ENCODE data around the gene SMARCAL1. TPM values are rescaled to one million over a fixed set of nuclear protein-coding genes. Genes with fewer than 3 reads are reported as not detected.

Gene SMARCAL1
- total and polyA plus RNA-seq, 2 of the 13 experiments (the other 11 are each of a cell fraction or from before 2014, with no cell fraction given) = 12.7 to 21.3 TPM

DNA sequence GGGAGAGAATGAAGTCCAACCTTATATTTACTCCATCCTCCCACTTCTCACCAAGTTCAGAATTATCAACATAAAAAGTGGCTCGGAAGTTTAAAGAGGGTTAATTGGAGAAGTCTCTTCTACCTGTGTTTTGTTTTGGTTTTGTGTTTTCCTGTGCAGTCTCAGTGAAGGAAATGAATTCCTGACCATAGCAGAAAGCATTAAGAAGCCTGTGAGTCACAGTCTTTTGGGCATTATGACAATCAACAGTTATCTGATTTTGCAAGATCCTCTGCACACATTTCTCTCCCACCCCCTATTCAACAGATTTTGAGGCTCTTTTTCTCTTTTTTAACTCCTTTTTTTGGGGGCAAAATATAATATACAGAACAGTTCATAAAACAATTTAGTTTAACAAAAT, 77.8 kb downstream of the SMARCAL1 start:
- no peak overlapping the region for H2AFZ ChIP-seq (ENCODE audit: low read length)
- in situ Hi-C loops (cut with HindIII; ENCODE audit: extremely low pct_ligation_motif_present, low pct_unique_long_range_greater_than_20kb) = no loop called here
- POLR2A ChIA-PET = no interaction called here
- no peak for ATAC-seq
- WGBS (ENCODE audit: low lambda C conversion rate) = 27% methylated on average over 1 of the region's 1 CpG
- no peaks in the 10 kb centered on the region for H3K9me3 ChIP-seq (ENCODE audit: low read length)
- no peak overlapping the region for H3K9ac ChIP-seq (ENCODE audit: insufficient read depth, low read depth, low read length)
- CTCF ChIA-PET (ENCODE audit: low intra/inter-chr PET ratio, low total read pairs) = no interaction called here
- no peaks in the 10 kb centered on the region for H3K36me3 ChIP-seq (replicated peaks in 1 of 2; ENCODE audit: control insufficient read depth in 1 of 2, insufficient read depth in 2 of 2, low read length in 2 of 2)
- peaks cover 15% of the 10 kb centered on the region for H3K4me1 ChIP-seq (ENCODE audit: insufficient read depth, low read length)
- intact Hi-C loops (cut with micrococcal nuclease; ENCODE audit: unreplicated experiment) = no loop called here
- no peak overlapping the region for H3K4me3 ChIP-seq (replicated peaks in 1 of 3; ENCODE audit: insufficient read depth in 1 of 3, low read depth in 2 of 3, low read length in 3 of 3)
- H4K20me1 ChIP-seq (ENCODE audit: insufficient read depth, low read length) = no peaks in the 10 kb centered on the region
- H3K27ac ChIP-seq (ENCODE audit: extremely low read length, insufficient read depth, low read length) = no peak overlapping the region
- no peaks in the 10 kb centered on the region for H3K79me2 ChIP-seq (ENCODE audit: insufficient read depth, low read length)
- DNase-seq (ENCODE audit: low spot score) = no peak
- H3K27me3 ChIP-seq (ENCODE audit: control insufficient read depth in 1 of 2, insufficient read depth in 2 of 2, low read length in 2 of 2) = no peaks in the 10 kb centered on the region
- FAIRE-seq = no peak
- BruUV-seq (replicated peaks) = no TSS peak
- H3K4me2 ChIP-seq (ENCODE audit: low read depth, low read length) = no peak overlapping the region
- TF ChIP-seq KDM6A (CRISPR knock-in tag; IDR thresholded peaks at IDR 0.05; ENCODE audit: low read depth) = no peak

DNA sequence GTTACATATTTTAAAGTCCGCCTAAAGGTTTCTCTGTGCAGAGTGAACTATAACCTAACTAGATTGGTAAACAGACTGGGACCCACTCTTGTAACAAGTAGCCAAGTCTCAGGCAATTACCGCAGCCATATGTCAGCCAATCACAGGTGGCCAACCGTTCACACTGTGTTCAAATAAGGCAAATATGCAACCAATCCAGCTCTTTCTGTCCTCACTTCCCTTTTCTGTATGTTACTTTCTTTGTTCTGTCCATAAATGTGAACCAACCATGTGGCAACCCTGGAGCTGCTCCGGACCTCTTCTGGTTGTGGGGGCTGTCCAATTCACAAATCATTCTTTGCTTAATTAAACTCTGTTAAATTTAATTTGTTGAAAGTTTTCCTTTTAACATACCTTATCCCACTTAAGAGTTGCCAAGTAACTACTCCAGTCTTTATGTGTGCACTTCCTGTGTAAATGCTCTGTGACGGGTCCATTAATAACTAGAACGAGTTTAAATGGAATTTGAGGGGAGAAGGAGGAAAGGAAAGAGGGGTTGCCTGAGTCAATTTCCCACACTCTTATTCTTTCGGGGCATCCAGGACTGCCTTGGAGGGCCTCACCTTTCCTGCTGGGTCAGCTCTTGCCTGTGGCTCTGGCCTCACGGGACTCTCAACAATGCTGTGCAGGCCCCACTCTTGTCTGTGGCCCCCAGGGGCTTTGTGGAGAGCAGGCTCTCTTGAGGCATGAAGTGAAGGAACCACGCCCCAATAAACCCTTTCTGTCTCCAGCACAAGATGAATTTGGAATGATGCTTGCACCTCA, 79.7 kb downstream of the SMARCAL1 start:
- Histone ChIP-seq H3K9ac (ENCODE audit: insufficient read depth, low read depth, low read length) (no peak overlapping the region), H3K4me1 (ENCODE audit: insufficient read depth, low read length) (peaks cover 20% of the 10 kb centered on the region), H3K36me3 (replicated peaks in 1 of 2; ENCODE audit: control insufficient read depth in 1 of 2, insufficient read depth in 2 of 2, low read length in 2 of 2) (no peaks in the 10 kb centered on the region), H2AFZ (ENCODE audit: low read length) (peak overlapping the region; percentile 24), H3K4me3 (replicated peaks in 1 of 3; ENCODE audit: insufficient read depth in 1 of 3, low read depth in 2 of 3, low read length in 3 of 3) (no peak overlapping the region), H3K27ac (ENCODE audit: extremely low read length, insufficient read depth, low read length) (no peak overlapping the region), H3K9me3 (ENCODE audit: low read length) (no peaks in the 10 kb centered on the region), H4K20me1 (ENCODE audit: insufficient read depth, low read length) (no peaks in the 10 kb centered on the region), H3K4me2 (ENCODE audit: low read depth, low read length) (peak overlapping the region; percentile 35), H3K27me3 (ENCODE audit: control insufficient read depth in 1 of 2, insufficient read depth in 2 of 2, low read length in 2 of 2) (no peaks in the 10 kb centered on the region), H3K79me2 (ENCODE audit: insufficient read depth, low read length) (no peaks in the 10 kb centered on the region)
- DNase-seq (ENCODE audit: low spot score) (peak; percentile 66), ATAC-seq (peak; percentile 92), FAIRE-seq (peak; percentile 73)
- WGBS (ENCODE audit: low lambda C conversion rate) = 66% methylated on average over 9 of the region's 9 CpGs
- BruUV-seq (replicated peaks) = no TSS peak
- in situ Hi-C loops (cut with HindIII; ENCODE audit: extremely low pct_ligation_motif_present, low pct_unique_long_range_greater_than_20kb) (no loop called here), intact Hi-C loops (cut with micrococcal nuclease; ENCODE audit: unreplicated experiment) (no loop called here)
- ChIA-PET POLR2A (interaction anchor here (0.9 to 1.7 kb wide), 2 partner anchors 15 to 80 kb away, joined by 3 to 4 read pairs; partner anchors contain the start of gene SMARCAL1), CTCF (ENCODE audit: low intra/inter-chr PET ratio, low total read pairs) (interaction anchor here (0.7 kb wide), 1 partner anchor 196 kb away, joined by 3 read pairs; no protein-coding TSS in a partner anchor)
- TF ChIP-seq AGO2 (optimal IDR thresholded peaks at IDR 0.05; ENCODE audit: low read depth, low read length) (no peak), ZSCAN22 (CRISPR knock-in tag; IDR thresholded peaks at IDR 0.05) (no peak), ZNF678 (CRISPR knock-in tag; IDR thresholded peaks at IDR 0.05) (no peak), ZNF552 (CRISPR knock-in tag; IDR thresholded peaks at IDR 0.05; ENCODE audit: borderline replicate concordance) (no peak), NFYC (CRISPR knock-in tag; IDR thresholded peaks at IDR 0.05) (peak; percentile 45; the same call in 1 of the 2 replicates), NCOA5 (CRISPR knock-in tag; IDR thresholded peaks at IDR 0.05) (no peak), PPARG (CRISPR knock-in tag; conservative IDR thresholded peaks at IDR 0.05) (peak; percentile 85), FOXA3 (CRISPR knock-in tag; IDR thresholded peaks at IDR 0.05) (peak; percentile 39; the same call in 1 of the 2 replicates), SRF (IDR thresholded peaks at IDR 0.05; ENCODE audit: low read depth, low read length) (peak; percentile 90), ZMYM4 (CRISPR knock-in tag; IDR thresholded peaks at IDR 0.05) (peak; percentile 42), ZNF264 (CRISPR knock-in tag; IDR thresholded peaks at IDR 0.05) (no peak)
- TF ChIP-seq, protein P1, sequence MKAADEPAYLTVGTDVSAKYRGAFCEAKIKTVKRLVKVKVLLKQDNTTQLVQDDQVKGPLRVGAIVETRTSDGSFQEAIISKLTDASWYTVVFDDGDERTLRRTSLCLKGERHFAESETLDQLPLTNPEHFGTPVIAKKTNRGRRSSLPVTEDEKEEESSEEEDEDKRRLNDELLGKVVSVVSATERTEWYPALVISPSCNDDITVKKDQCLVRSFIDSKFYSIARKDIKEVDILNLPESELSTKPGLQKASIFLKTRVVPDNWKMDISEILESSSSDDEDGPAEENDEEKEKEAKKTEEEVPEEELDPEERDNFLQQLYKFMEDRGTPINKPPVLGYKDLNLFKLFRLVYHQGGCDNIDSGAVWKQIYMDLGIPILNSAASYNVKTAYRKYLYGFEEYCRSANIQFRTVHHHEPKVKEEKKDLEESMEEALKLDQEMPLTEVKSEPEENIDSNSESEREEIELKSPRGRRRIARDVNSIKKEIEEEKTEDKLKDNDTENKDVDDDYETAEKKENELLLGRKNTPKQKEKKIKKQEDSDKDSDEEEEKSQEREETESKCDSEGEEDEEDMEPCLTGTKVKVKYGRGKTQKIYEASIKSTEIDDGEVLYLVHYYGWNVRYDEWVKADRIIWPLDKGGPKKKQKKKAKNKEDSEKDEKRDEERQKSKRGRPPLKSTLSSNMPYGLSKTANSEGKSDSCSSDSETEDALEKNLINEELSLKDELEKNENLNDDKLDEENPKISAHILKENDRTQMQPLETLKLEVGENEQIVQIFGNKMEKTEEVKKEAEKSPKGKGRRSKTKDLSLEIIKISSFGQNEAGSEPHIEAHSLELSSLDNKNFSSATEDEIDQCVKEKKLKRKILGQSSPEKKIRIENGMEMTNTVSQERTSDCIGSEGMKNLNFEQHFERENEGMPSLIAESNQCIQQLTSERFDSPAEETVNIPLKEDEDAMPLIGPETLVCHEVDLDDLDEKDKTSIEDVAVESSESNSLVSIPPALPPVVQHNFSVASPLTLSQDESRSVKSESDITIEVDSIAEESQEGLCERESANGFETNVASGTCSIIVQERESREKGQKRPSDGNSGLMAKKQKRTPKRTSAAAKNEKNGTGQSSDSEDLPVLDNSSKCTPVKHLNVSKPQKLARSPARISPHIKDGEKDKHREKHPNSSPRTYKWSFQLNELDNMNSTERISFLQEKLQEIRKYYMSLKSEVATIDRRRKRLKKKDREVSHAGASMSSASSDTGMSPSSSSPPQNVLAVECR (CRISPR knock-in tag; IDR thresholded peaks at IDR 0.05; ENCODE audit: borderline replicate concordance) = no peak
